CD4-positive, alpha-beta T cell treated with Interleukin-4 for 1 hour (primary cell): ENCODE results near the gene PLXNB3.
"Not testable (repeated sequence)": the region's sequence is repeated elsewhere in the genome, so short reads cannot be mapped to it uniquely, and the experiment has no call there.

Experiments
- DNase-seq, 2 donors: peaks; one replicate each; pipeline ENCODE4 v3.0.0-alpha.2; 2020 to 2022

Gene PLXNB3

GRCh38 chrX:153794897-153795816 lies 31.1 kb downstream of the PLXNB3 start:
- DNase-seq: no peak

GRCh38 chrX:153797415-153798015 lies 33.5 kb downstream of the PLXNB3 start:
- no peak for DNase-seq

- no peak for DNase-seq
These were observed 35.3 kb downstream of the PLXNB3 start for GRCh38 chrX:153799326-153799725.

DNA sequence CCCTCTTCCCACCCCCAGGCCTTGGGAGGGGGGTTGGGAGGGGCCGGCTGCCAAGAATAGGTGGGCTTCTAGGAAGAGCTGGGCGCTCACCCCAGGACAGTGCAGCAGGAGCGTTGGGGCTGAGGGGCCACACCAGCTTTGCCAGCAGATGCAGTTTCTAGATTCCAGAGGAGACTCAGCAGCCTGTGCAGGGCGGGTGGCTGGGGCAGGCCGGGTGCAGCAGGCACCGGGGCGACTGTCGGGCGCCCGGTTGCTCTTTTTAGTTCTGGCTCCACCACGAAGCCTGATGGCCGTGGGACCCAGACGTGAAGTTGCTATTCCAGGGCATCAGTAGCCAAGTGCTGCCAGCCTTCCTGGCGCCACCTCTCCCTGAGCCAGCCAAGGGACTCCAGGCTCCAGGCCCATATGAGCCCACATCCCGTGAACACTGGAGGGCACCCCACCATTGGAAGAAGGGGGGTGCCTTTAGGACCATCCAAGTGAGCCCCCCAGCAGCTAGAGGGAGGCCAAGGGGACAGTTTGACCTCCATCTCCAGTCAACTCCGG lies 36.2 kb downstream of the PLXNB3 start:
- no peak for DNase-seq

- no peak for DNase-seq
These were observed 36.7 kb downstream of the PLXNB3 start for GRCh38 chrX:153800746-153801145.

GRCh38 chrX:153801669-153802068 lies 37.6 kb downstream of the PLXNB3 start:
- DNase-seq: no peak

- DNase-seq: no peak
These were observed 38.5 kb downstream of the PLXNB3 start for GRCh38 chrX:153802513-153803045.

GRCh38 chrX:153803211-153804099 lies 39.4 kb downstream of the PLXNB3 start:
- DNase-seq: no peak

DNA sequence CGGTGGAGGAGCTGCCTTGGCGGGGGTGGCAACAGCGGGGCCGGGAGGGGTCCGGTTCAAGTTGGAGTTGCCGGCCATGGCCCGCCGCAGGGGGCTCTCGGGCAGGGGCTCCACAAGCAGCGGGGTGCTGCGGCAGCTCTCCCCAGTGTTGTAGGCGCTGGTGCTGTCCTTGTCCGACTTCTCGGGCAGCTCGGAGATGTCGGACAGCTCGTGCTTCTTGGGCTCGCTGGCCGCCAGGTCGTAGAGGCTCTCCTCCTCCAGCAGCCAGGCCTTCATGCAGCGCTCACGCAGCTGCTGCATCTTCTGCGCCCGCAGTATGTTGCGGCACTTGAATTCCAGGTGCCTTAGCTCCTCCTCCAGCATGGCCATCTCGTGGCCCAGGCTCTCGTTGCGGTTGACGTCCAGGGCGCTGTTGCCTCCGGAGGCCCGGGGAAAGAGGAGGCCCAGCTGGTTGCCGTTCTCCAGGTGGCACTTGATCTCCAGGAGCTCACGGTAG lies 40.1 kb downstream of the PLXNB3 start:
- DNase-seq: no peak

- no peak for DNase-seq
These were observed 40.6 kb downstream of the PLXNB3 start for GRCh38 chrX:153804621-153805020.

GRCh38 chrX:153805436-153805835 lies 41.4 kb downstream of the PLXNB3 start:
- no peak for DNase-seq

- DNase-seq: no peak
These were observed 43.0 kb downstream of the PLXNB3 start for GRCh38 chrX:153806999-153807575.

DNA sequence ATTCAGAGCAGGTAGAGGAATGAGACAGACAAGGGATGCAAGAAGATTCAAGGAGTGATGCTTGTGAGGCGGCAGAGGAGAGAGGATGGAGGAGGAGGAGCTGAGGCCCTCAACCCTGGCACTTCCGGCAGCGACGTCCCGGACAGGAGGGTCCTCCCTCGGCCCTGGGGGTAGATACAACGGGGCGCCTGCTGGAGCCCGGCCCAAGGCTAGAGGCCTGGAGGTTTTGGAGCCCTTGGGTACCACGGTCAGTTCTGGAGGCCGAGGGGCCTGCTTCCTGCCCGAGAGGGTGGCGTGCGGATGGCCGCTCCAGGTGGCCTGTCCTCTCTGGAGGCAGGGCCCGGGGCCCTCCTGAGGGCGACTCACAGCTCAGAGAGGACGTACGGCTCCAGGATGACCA lies 43.9 kb downstream of the PLXNB3 start:
- no peak for DNase-seq

GRCh38 chrX:153812220-153812619 lies 48.2 kb downstream of the PLXNB3 start:
- no peak for DNase-seq

DNA sequence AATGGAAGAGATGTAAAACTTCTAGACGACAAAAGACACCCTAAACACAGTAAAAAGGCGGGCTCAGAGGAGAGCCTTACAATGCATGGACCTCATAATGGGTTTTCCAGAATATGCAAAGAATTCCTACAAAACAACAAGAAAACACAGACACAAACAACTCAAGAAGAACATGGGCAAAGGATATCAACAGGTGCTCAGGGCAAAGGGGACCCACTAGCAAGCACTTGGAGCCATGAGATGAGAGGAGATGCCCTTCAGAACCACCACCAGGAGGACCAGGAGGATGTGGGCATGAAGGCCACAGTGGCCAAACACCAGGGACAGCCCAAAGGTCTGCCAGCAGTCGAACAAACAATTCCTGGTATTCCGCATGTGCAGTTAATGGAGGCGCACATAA lies 49.1 kb downstream of the PLXNB3 start:
- no peak for DNase-seq

DNA sequence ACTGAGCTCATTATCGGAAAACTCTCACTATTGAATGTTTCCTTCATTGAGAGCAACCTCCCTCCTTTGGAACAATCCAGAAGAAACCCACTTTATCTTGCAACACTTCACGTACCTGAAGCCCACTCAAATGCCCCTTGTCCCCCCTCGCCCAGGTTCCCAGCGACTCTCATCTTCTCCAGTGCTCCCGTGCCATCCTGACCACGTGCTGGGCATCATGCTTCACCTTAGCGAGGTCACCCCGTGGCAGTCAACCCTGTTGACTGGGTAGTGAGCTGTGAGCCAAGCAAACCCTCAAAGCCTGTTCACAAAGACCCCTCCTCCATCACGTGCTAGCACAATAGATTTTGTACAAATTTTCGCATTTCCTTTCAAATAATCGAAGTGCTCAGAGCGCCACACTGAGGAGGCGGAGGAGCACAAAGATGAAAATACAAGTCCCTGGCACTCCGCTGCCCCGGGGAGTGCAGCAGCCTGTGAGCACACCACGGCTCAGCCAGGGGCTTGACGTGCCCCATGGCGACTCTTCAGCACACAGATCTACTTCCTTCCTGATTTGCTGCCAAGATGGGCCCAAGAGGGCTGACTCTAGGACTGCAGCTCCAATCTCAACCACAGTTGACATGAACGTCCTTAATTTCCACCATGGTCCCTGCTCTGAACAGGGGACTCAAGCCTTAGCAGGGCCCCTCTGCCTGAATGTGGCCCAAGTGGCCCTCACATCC lies 50.7 kb downstream of the PLXNB3 start:
- DNase-seq: no peak

- DNase-seq: peak; percentile 31 to 49
These were observed 53.0 kb downstream of the PLXNB3 start for GRCh38 chrX:153816831-153817690.

GRCh38 chrX:153818064-153818463 lies 54.0 kb downstream of the PLXNB3 start:
- DNase-seq: not testable (repeated sequence)

- peak; percentile 44 to 54 for DNase-seq
These were observed 54.7 kb downstream of the PLXNB3 start for GRCh38 chrX:153818571-153819383.
